GM12878 (cell line): Measurements from ENCODE around the gene BMAL2. TPM values are rescaled to one million over a fixed set of nuclear protein-coding genes. Genes with fewer than 3 reads are reported as not detected.

ENCODE experiments used
- ATAC-seq: fragments of 200-7000 bp; cut with Tn5 transposase; 3 replicates; pipeline ENCODE4 v1.9.1; 2020; ENCODE audit warnings: mild to moderate bottlenecking, moderate library complexity
- BruUV-seq: library from RNA; stranded (reverse); fragments of 400-500 nt; replicated peaks from 2 replicates; lab custom pipeline; 2021; lab: Mats Ljungman, UMichigan
- CTCF ChIA-PET: fragments of 300-600 bp; sonication (Branson Sonifier 250); formaldehyde crosslinking; extraction: SDS; loops from one replicate; lab custom pipeline; 2021; ENCODE audit warnings: inconsistent platforms; lab: Yijun Ruan, JAX
- POLR2A ChIA-PET: fragments of 350-600 bp; formaldehyde crosslinking; extraction: SDS; loops from one replicate; lab custom pipeline; 2021; ENCODE audit warnings: inconsistent platforms; lab: Charles Lee
- RAD21 ChIA-PET: fragments of 300-600 bp; sonication (Branson Sonifier 250); formaldehyde crosslinking; loops from one replicate; lab custom pipeline; 2023; ENCODE audit warnings: antibody characterized with exemption; ENCODE audit not compliant: unreplicated experiment; lab: Charles Lee
- SMC1A ChIA-PET: fragments of 300-600 bp; sonication (Branson Sonifier 250); formaldehyde crosslinking; loops from one replicate; lab custom pipeline; 2023; ENCODE audit not compliant: unreplicated experiment, uncharacterized antibody; lab: Charles Lee
- DNase-seq: peaks from one replicate; pipeline ENCODE4 v3.0.0-alpha.2; 2011; ENCODE audit warnings: low read depth, low spot score
- FAIRE-seq: peaks from 3 replicates; lab custom pipeline; 2011; peaks lifted over from hg19 to GRCh38; lab: Jason Lieb, UNC
- H2AFZ ChIP-seq: 2 replicates; pipeline ENCODE4 v1.6.0; 2011; ENCODE audit warnings: low read depth, low read length, control low read depth; ENCODE audit not compliant: control insufficient read depth
- H3K27ac ChIP-seq: 2 replicates; pipeline ENCODE4 v1.5.1; 2011; ENCODE audit warnings: control low read depth; ENCODE audit not compliant: control insufficient read depth, insufficient read depth
- H3K27me3 ChIP-seq, 2 experiments: replicated peaks in 1 of 2; 2 replicates each; pipeline versions ENCODE4 v1.6.0 to v1.6.1; 2011; ENCODE audit warnings: low read length in 1 of 2; ENCODE audit not compliant: control insufficient read depth in 2 of 2, insufficient read depth in 2 of 2
- H3K36me3 ChIP-seq, 2 experiments: 2 replicates each; pipeline ENCODE4 v1.5.1; 2011; ENCODE audit warnings: low read length in 1 of 2; ENCODE audit not compliant: control insufficient read depth in 2 of 2, insufficient read depth in 2 of 2
- H3K4me1 ChIP-seq: 2 replicates; pipeline ENCODE4 v1.6.1; 2011; ENCODE audit warnings: mild to moderate bottlenecking, low read length, moderate library complexity, mixed read lengths; ENCODE audit not compliant: control insufficient read depth, insufficient read depth
- H3K4me2 ChIP-seq: 2 replicates; pipeline ENCODE4 v1.6.0; 2011; ENCODE audit warnings: control low read depth; ENCODE audit not compliant: control insufficient read depth, insufficient read depth
- H3K4me3 ChIP-seq: fragments of 200-600 bp; sonication (generic); 2 replicates; pipeline ENCODE4 v1.5.1; 2016
- H3K79me2 ChIP-seq: 2 replicates; pipeline ENCODE4 v1.6.0; 2011; ENCODE audit warnings: low read length; ENCODE audit not compliant: control insufficient read depth, insufficient read depth
- H3K9ac ChIP-seq: 2 replicates; pipeline ENCODE4 v1.8.0; 2011; ENCODE audit warnings: low read length, control low read depth, mixed read lengths; ENCODE audit not compliant: control insufficient read depth, insufficient read depth
- H3K9me3 ChIP-seq: replicated peaks from 3 replicates; pipeline ENCODE4 v1.5.1; 2011; ENCODE audit warnings: mild to moderate bottlenecking, low read length; ENCODE audit not compliant: control insufficient read depth, insufficient read depth
- H4K20me1 ChIP-seq: 2 replicates; pipeline ENCODE4 v1.6.0; 2011; ENCODE audit not compliant: control insufficient read depth, insufficient read depth
- ASH2L ChIP-seq: fragments of 300-600, 200-600 bp; sonication (generic); IDR thresholded peaks from 2 replicates; pipeline ENCODE4 v1.6.1; 2017; ENCODE audit warnings: low read depth, mild to moderate bottlenecking, borderline replicate concordance
- BCL3 ChIP-seq: IDR thresholded peaks from 2 replicates; pipeline ENCODE4 v1.6.1; 2011; ENCODE audit warnings: borderline replicate concordance, low read depth, mild to moderate bottlenecking, moderate library complexity, low read length; ENCODE audit not compliant: insufficient read depth, poor library complexity, severe bottlenecking
- BHLHE40 ChIP-seq, 2 experiments: fragments of 450-650 bp in 1 of 2; IDR thresholded peaks; 2 replicates each; pipeline ENCODE4 v1.6.1; 2011 to 2017; ENCODE audit warnings: low read depth in 2 of 2, borderline replicate concordance in 1 of 2, improper control_type of control experiment in 1 of 2, low read length in 1 of 2, mild to moderate bottlenecking in 1 of 2
- BMI1 ChIP-seq: fragments of 450-650 bp; IDR thresholded peaks from 2 replicates; pipeline ENCODE4 v1.6.1; 2016; ENCODE audit warnings: mild to moderate bottlenecking, moderate library complexity, borderline replicate concordance
- DPF2 ChIP-seq: fragments of 450-650 bp; IDR thresholded peaks from 2 replicates; pipeline ENCODE4 v1.6.1; 2017; ENCODE audit warnings: mild to moderate bottlenecking
- E4F1 ChIP-seq: fragments of 450-650 bp; IDR thresholded peaks from 2 replicates; pipeline ENCODE4 v1.6.1; 2018; ENCODE audit warnings: borderline replicate concordance, mild to moderate bottlenecking; ENCODE audit not compliant: partially characterized antibody
- IKZF1 ChIP-seq: fragments of 450-650 bp; conservative IDR thresholded peaks from 2 replicates; pipeline ENCODE4 v1.6.1; 2017; ENCODE audit warnings: antibody characterized with exemption, mild to moderate bottlenecking
- IKZF2 ChIP-seq, 2 experiments: fragments of 450-650 bp; IDR thresholded peaks; 2 replicates each; pipeline ENCODE4 v1.6.1; 2017; ENCODE audit warnings: mild to moderate bottlenecking in 2 of 2, moderate library complexity in 2 of 2
- MTA2 ChIP-seq: fragments of 450-650 bp; IDR thresholded peaks from 2 replicates; pipeline ENCODE4 v1.6.1; 2016; ENCODE audit warnings: low read depth, mild to moderate bottlenecking, moderate library complexity
- RAD51 ChIP-seq: fragments of 450-650 bp; IDR thresholded peaks from 2 replicates; pipeline ENCODE4 v1.6.1; 2016; ENCODE audit warnings: moderate library complexity, mild to moderate bottlenecking, inconsistent platforms
- RELB ChIP-seq: fragments of 450-650 bp; IDR thresholded peaks from 2 replicates; pipeline ENCODE4 v1.6.1; 2017; ENCODE audit warnings: low read depth, mild to moderate bottlenecking, moderate library complexity
- ZBTB4 ChIP-seq: fragments of 450-650 bp; formaldehyde crosslinking; IDR thresholded peaks from 2 replicates; pipeline ENCODE4 v1.4.0; 2022; ENCODE audit warnings: mild to moderate bottlenecking, moderate library complexity
- WGBS: methylation state at CpG from one replicate; pipeline ENCODE4 v1.1.6; 2016; ENCODE audit warnings: low lambda C conversion rate; ENCODE audit not compliant: insufficient replicate concordance, insufficient coverage; ENCODE audit errors: missing lambda C conversion rate; 5-methylcytosine and 5-hydroxymethylcytosine counted together
- in situ Hi-C: fragments of 300-500 bp; cut with MboI; formaldehyde crosslinking; loops from 9 replicates; pipeline ENCODE4 v1.14.3; 2018; ENCODE audit warnings: mixed read lengths
- intact Hi-C: fragments of 100-400 bp; cut with micrococcal nuclease; formaldehyde crosslinking; loops from one replicate; pipeline ENCODE4 v1.14.2; 2022; ENCODE audit not compliant: unreplicated experiment
- polyA plus RNA-seq, 11 experiments: library from polyadenylated mRNA; depleted of rRNA in 4 of 11; unstranded in 6 of 11; stranded (reverse) in 5 of 11; fragments of >200 nt; fragmentation: Nextera tagmentation in 4 of 11; fragmentation: Illumina TruSeq in 1 of 11; extraction: Ambion mirVana in 4 of 11; extraction: Trizol in 1 of 11; gene quantifications; 1 replicate in 1 of 11; 2 replicates in 10 of 11; pipeline versions ENCODE4 v1.2.1 to v1.2.3, GENCODE V29; 2011 to 2016; ENCODE audit warnings: inconsistent platforms in 2 of 11, missing spikeins in 2 of 11, low read depth in 1 of 11
- total RNA-seq, 4 experiments: library from RNA; depleted of rRNA in 3 of 4; stranded (reverse); fragments of >200 nt in 3 of 4; fragmentation: Illumina TruSeq in 1 of 4; extraction: Trizol in 1 of 4; gene quantifications; 2 replicates each; pipeline versions ENCODE4 v1.2.1 to v1.2.3, GENCODE V29; 2013 to 2021

Gene BMAL2
- total and polyA plus RNA-seq, 10 of the 15 experiments (the other 5 are each of a cell fraction or from before 2014, with no cell fraction given): 7.9 to 53.6 (median 35.5) TPM

- Histone ChIP-seq H2AFZ (no peak overlapping the region), H4K20me1 (no peaks in the 10 kb centered on the region), H3K4me1 (peaks cover 26% of the 10 kb centered on the region), H3K4me2 (peak overlapping the region; percentile 52), H3K4me3 (no peak overlapping the region), H3K36me3 (peaks cover 0 to 2% of the 10 kb centered on the region in 2 experiments; a peak in 1 of 4 replicates), H3K9me3 (no peaks in the 10 kb centered on the region), H3K27me3 (no peaks in the 10 kb centered on the region), H3K9ac (0 out of 2 replicates have a peak overlapping the region, but pooled peaks have one; percentile 8), H3K79me2 (peaks cover 86% of the 10 kb centered on the region), H3K27ac (peak overlapping the region; percentile 54)
- ChIA-PET RAD21 (interaction anchor here (0.9 to 15.9 kb wide), 17 partner anchors 9 to 276 kb away, joined by 3 to 215 read pairs (median 8); no protein-coding TSS in a partner anchor), POLR2A (interaction anchor here (0.7 to 4.2 kb wide), 7 partner anchors 12 to 266 kb away, joined by 3 to 24 read pairs (median 3); partner anchors contain the start of gene BMAL2), CTCF (interaction anchor here (0.8 to 2.6 kb wide), 12 partner anchors 10 to 276 kb away, joined by 3 to 48 read pairs (median 3); no protein-coding TSS in a partner anchor), SMC1A (interaction anchor here (0.7 to 16.5 kb wide), 16 partner anchors 9 to 129 kb away, joined by 3 to 491 read pairs (median 5); partner anchors contain the start of gene STK38L)
- WGBS: 13% methylated on average over 4 of the region's 4 CpGs
- intact Hi-C loops (no loop called here), in situ Hi-C loops (no loop called here)
- no TSS peak for BruUV-seq
- DNase-seq (no peak), FAIRE-seq (no peak), ATAC-seq (peak; percentile 71)
- TF ChIP-seq BCL3 (no peak), ASH2L (no peak), IKZF1 (0 out of 2 replicates have a peak, but pooled peaks have one; percentile 46), DPF2 (0 out of 2 replicates have a peak, but pooled peaks have one; percentile 54), IKZF2 (IDR thresholded peaks at IDR 0.05) (peak; percentile 41 to 72; a peak in 3 of 4 replicates), MTA2 (peak; percentile 95), BHLHE40 (IDR thresholded peaks at IDR 0.05; ENCODE audit: borderline replicate concordance in 1 of 2, low read depth in 2 of 2, low read length in 1 of 2) (peak in 1 of 2 experiments; percentile 66; a peak in 2 of 4 replicates), RAD51 (peak; percentile 27; the same call in 1 of the 2 replicates), E4F1 (no peak), ZBTB4 (no peak), RELB (peak; percentile 40; the same call in 1 of the 2 replicates), BMI1 (0 out of 2 replicates have a peak, but pooled peaks have one; percentile 29)
These were observed 42.0 kb upstream of the BMAL2 start for GRCh38 chr12:27290501-27291168.
